GM21447 (cell line): ENCODE data around the gene STK17A.
"Not testable (repeated sequence)": the region's sequence is repeated elsewhere in the genome, so short reads cannot be mapped to it uniquely, and the experiment has no call there.

Source experiments
- ATAC-seq: cut with Tn5 transposase; IDR thresholded peaks from one replicate; pipeline ENCODE4 v1.9.1; 2021; ENCODE audit not compliant: unreplicated experiment

The STK17A gene

GRCh38 chr7:43565786-43566185 lies 17.1 kb upstream of the STK17A start:
- ATAC-seq: no peak

DNA sequence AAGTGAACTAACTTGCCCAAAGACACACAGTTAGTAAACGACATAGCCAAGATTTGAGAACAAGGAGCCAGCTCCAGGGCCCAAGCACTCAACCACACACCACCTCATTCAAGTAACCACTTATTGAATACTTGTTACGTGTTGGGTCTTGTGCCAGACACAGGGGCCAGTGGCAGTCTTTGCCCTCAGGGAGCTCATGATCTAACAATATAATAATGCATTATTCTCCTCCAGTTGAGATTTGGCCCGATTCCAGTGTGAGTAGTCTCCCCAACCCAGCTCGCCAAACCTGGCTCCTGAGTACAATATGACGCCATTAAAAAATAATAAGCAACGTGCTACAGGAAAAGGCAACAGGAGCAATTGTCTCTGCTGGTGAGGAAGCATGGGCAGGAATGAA lies 14.4 kb upstream of the STK17A start:
- no peak for ATAC-seq

GRCh38 chr7:43569424-43569823 lies 13.5 kb upstream of the STK17A start:
- ATAC-seq: no peak

DNA sequence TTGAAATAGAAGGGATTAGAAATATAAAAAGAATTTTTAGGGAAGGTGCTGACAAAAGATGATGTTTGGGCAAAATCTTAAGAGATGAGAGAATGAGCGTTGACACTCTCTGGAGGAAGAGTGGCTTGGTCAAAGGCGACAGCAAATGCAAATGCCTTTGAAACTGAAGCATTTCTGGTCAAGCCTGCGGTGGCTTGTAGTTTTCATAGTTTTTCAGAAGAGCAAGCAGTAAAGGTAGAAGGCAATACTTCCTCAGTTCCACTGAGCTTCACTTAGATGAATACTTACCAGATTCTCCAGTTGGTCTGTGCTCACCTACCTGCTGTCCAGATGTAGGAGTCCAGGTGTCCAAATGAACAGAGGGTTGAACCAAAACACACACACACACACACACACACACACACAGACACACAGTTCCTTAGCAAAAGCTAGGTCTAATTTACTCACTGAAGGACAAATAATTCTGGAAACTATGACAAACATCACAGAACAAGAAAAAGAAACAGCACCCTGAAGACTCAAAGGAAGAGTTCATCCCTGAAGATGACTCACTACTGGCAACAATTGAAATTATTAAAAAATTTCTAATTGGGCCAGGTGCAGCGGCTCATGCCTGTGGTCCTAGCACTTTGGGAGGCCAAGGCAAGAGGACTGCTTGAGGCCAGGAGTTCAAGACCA lies 12.1 kb upstream of the STK17A start:
- ATAC-seq: peak; percentile 56

- ATAC-seq: no peak
Measured at GRCh38 chr7:43572516-43573049, 10.3 kb upstream of the STK17A start.

DNA sequence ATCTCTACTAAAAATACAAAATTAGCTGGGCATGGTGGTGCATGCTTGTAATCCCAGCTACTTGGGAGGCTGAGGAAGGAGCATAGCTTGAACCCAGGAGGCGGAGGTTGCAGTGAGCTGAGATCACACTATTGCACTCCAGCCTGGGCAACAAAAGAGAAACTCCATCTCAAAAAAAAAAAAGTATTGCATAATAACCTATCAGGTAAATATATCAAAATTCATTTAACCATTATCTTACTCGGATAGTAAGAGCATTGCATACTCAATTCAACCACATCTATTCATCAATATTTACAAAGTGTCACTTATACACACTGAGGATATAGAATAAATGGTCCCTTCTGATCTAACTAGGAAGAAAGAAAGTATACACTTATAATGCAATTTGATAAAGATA lies 9.1 kb upstream of the STK17A start:
- not testable (repeated sequence) for ATAC-seq

- no peak for ATAC-seq
Measured at GRCh38 chr7:43575506-43575905, 7.4 kb upstream of the STK17A start.

GRCh38 chr7:43576241-43576640 lies 6.7 kb upstream of the STK17A start:
- ATAC-seq: no peak

- ATAC-seq: no peak
Measured at GRCh38 chr7:43577485-43577951, 5.4 kb upstream of the STK17A start.

DNA sequence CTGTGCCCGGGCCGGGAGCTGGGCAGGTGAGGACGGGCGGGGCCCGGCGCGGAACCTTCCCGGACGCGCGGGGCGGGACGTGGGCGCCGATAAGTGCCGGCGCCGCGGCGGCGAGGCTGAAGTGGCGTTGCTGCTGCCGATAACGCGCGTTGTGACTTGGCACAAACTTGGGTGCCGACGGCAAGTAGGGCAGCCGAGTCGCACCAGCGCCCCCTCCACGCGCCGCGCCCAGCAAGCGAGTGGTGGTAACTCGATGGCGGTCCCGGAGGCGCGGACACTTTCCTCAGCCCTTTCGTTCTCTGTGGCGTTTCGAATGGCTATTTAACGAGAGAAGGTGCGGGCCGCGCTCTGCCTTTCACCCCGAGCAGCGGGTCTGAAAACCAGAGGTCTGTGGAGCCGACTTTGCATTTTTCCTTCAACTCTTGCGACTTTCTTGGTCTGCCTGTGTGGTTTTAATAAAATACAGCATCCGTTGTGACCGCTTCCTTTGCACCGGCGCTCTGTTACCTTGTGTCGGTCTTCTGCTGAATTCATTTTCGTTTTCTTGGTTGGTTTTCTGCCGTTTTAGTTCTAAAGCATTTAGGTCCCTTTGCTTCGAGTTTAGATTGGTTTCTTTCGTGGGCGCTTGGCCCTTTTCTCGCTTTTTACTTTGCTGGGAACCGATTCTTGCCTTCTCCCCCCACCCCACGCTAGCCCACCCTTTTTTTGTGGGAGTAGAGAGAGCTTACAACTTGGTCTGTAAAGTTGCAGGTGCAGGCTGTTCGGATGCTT lies 701 bp downstream of the STK17A start:
- peak; percentile 17 for ATAC-seq

DNA sequence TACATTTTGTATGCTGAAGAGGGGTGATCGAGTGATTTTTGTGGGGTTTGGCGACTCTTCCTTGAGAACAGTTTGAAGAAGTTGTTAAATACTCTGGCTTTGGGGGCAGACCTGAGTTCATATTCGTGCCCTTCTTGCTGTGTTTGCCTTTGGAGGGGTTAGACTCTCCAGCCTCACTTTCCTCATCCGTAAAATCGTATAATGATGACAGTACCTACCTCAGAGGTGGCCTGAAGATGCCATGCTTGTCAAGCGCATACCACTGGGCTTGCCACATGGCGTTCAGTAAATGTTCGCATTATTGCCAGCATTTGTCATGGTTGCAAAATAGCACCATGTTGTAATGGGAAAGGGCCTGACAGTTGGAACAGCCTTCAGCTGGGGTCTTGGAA lies 1.3 kb downstream of the STK17A start:
- no peak for ATAC-seq

DNA sequence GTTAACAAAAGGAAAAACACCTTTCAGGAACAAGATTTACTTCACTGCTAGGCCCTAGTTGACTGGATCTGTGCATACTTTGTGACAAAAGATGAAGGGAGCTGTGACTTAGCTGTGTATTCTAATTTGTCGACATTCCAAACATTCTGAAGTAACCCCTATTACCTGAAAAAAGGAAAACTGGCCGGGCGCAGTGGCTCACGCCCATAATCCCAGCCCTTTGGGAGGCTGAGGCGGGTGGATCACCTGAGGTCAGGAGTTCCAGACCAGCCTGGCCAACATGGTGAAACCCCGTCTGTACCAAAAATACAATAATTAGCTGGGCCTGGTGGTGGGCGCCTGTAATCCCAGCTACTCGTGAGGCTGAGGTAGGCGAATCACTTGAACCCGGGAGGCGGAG lies 1.8 kb downstream of the STK17A start:
- not testable (repeated sequence) for ATAC-seq

- no peak for ATAC-seq
Measured at GRCh38 chr7:43585562-43585961, 2.7 kb downstream of the STK17A start.

DNA sequence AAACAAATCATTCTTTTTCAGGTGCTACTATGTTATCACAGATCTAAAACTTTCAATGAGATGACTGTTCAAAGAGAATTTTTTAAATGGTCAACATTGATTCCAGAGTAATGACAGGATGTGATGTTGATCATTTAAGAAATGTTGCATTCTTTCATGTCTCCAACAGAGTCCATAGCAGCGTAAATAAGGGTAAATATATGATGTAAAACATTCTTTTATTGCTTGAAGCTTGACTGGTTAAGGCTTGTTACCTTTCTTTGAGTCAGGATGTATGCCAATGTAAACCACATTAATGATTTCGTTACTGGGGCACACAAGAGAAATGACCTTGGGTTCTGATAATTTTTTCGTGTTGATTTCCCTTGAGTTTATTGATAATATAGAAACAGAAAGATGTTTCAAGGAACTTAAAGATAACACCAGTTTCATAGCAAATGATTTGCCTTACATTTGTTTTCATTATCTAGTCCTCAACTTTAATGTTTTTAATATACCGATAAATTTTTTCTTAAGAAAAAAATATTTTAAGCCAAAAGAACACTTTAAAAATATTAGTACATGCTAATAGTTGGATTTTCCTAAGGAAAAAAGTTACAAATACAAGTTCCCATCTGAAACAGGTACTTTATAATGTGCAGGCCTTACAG lies 3.5 kb downstream of the STK17A start:
- ATAC-seq: no peak

GRCh38 chr7:43588477-43589132 lies 5.7 kb downstream of the STK17A start:
- ATAC-seq: no peak

GRCh38 chr7:43589133-43589478 lies 6.2 kb downstream of the STK17A start:
- ATAC-seq: no peak

DNA sequence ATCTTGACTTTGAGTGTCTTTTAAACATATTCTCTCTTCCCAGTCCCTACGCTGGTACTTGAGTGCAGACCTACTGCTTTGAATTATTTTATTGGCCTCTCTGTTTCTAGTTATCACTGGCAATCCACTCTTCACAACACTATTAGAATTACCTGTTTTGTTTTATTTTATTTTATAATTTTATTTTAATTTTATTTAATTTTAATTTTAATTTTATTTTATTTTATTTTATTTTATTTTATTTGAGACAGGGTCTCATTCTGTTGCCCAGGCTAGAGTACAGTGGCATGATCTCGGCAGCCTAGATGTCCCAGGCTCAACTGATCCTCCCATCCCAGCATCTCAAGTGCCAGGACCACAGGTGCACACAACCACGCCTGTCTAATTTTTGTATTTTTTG lies 6.8 kb downstream of the STK17A start:
- no peak for ATAC-seq

GRCh38 chr7:43590862-43591557 lies 8.1 kb downstream of the STK17A start:
- peak; percentile 65 for ATAC-seq

DNA sequence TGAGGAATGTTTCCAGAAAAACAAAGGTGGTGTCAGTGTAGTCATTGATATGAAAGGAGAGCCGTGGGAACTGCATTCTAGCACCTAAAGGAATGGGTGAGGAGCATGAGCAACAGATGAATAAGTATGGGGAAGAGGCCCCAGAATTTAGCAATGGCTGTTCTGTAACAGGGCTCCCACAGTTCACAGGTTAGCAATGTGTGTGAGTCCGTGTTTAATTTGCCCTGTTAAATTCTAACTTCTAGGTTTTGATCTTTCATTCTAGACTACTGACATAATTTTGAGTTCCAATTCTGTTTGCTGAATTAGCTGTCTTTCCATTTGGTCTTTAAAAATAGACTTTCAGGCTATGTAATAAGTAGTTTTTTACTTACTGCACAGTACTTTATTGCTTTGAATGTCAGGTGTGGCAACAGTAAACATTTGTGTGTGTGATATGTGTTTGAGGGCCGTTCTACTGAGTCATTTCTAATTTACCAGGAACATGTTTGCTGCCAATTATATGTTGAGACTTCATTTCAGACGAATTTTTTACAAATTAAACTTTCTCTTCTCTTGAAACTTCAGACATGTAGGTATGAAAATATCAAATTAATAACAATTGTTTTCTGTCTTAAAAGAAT lies 8.8 kb downstream of the STK17A start:
- ATAC-seq: peak; percentile 35

DNA sequence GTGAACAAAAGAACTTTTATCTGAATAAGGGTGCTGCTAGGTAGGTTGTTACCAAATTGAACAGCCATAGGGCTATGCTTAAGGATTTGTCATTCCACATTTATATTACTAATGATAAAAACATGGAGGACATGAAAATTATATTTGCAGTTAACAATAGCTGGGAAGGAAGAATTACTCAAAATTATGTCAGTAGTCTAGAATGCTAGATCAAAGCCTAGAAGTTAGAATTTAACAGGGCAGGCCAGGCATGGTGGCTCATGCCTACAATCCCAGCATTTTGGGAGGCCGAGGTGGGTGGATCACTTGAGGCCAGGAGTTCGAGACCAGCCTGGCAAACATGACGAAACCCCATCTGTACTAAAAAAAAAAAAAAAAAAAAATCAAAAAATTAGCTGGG lies 9.4 kb downstream of the STK17A start:
- no peak for ATAC-seq
